Measurements from ENCODE around the gene IFITM2. TPM values are rescaled to one million over a fixed set of nuclear protein-coding genes. Genes with fewer than 3 reads are reported as not detected.
"Not testable (repeated sequence)": the region's sequence is repeated elsewhere in the genome, so short reads cannot be mapped to it uniquely, and the experiment has no call there.

IFITM2 gene
- total RNA-seq, 1 experiment from 2014 or later, result 31.3 TPM

DNA sequence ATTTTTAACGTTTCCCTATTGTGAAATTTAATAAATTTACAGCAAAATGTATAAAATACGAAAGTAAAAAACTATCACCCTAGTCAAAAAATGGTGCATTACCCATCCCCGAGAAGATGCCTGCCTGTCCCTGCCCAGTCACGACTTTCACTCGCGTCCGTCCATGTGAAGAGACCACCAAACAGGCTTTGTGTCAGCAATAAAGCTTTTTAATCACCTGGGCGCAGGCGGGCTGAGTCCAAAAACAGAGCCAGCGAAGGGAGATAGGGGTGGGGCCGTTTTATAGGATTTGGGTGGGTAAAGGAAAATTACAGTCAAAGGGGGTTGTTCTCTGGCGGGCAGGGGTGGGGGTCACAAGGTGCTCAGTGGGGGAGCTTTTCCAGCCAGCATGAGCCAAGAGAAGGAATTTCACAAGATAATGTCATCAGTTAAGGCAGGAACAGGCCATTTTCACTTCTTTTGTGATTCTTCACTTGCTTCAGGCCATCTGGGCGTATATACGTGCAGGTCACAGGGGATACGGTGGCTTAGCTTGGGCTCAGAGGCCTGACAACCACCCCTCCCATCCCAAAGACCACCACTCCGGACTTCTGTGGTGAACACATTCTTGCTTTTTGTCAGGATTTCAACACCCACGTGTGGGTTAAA lies 26.1 kb downstream of the IFITM2 start:
- DNase-seq (ENCODE audit: low spot score); in situ Hi-C loops (cut with HindIII; ENCODE audit: low sequenced_read_pairs): not testable (repeated sequence)

DNA sequence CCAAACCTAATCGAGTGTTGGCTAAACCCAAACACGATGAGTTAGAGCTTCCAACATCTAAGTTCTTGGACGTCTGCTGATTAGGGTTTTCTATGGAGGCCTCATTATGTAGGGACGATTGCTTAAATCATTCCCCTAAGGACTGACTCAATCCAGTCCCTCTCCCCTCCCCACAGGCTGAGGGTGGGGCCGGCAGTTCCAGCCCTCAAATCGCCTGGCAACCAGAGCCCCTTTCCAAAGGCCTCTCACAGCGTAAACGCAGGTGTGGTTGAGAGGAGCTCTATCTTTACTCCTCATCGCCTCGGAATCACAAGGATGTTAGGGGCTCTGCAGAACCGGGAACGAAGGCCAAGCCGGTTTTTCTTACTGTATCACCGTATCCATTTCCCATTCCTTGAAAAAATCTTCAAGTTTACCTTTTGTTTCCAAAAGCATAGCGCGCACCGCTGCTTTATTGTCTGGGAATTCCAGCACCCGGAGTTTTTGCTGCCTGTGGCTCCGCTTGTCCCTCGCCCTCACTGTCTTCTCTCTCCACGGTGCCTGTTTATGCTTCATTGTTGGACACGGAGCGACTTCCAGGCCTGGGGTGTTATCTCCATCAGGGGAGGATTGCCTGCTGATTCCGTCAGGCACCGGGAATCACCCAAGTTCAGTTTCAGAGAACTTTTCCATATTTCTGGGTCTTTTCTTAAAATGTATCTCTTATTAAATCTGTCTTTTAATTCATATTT lies 26.8 kb downstream of the IFITM2 start:
- in situ Hi-C loops (cut with HindIII; ENCODE audit: low sequenced_read_pairs), result no loop called here
- no peak for DNase-seq (ENCODE audit: low spot score)

DNA sequence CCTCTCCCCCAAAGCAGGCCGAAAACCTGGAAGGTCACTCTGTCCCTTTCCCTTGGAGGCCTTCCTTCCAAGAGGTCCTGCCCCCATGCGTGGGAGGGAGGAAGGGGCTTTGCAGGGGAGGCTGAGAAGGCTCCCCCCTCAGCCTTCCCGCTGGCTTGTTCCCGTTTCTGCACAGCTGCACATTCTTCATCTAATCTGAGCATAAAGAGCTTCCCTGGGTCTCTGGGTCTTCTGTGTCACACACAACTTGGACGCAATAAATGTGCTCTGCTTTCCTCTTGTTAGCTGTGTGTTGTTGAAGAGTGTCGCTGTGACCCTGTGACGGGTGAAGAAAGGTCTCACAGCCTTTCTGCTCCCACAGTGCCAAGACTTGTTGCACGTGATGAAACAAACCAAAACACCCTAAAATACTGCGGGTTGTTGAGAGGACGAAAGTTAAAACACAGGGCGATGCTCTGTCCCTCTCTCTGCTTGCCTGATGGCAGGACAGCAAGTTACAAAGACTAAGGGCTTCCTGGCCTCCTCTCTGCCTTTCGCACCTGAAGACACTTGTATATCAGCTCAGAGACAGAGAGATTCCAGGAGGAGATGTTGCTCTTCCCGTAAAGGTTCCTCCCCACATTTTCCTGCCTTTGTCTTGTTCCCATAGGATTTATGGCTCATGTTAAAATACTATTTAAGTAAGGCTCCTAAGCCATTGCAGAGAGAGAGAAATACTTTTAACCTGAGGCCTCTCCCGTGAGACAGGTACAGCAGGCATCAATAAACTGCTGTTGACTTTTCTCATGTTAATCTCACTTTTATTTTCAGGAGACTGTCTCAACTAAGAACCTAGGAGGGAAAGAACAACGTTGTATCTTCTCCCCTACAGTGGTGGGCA lies 28.4 kb downstream of the IFITM2 start:
- in situ Hi-C loops (cut with HindIII; ENCODE audit: low sequenced_read_pairs), result no loop called here
- no peak for DNase-seq (ENCODE audit: low spot score)

DNA sequence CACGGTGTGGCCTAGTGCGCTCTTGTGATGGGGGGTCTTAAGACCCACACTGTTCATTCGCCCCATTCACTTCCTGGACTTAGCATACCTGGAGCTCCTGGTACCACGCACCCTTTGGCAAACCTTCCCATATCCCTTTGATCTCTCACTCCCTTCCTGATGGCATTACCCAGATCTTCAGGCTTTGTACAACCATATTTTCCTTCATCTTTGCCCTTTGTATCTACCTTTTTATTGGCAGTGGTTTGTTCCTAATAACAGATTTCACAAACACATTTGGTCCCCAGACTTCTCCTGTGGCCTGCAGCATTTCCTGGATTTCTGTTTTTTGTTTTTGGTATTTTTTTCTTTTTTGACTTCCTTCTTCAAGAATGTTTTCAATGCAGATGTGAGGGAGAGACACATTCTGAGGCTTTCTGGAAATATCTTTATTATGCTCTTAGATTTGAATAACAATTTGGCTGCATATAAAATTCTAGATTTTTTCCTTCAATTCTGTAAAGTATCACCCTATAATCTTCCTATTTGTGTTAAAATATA lies 29.1 kb downstream of the IFITM2 start:
- in situ Hi-C loops (cut with HindIII; ENCODE audit: low sequenced_read_pairs), result no loop called here
- DNase-seq (ENCODE audit: low spot score), result no peak

DNA sequence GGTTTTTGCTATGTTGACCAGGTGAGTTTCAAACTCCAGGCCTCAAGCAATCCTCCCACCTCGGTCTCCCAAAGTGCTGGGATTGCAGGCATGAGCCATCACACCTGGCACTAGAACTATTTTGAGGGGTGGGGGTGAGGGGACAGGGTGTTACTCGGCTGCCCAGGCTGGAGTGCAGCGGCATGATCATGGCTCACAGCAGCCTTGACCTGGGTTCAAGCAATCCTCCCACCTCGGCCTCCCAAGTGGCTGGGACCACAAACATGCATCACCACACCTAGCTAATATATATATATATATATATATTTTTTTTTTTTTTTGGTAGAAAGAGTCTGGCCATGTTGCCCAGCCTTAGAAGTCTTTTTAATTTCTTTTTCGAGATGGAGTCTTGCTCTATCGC lies 30.1 kb downstream of the IFITM2 start:
- in situ Hi-C loops (cut with HindIII; ENCODE audit: low sequenced_read_pairs), result no loop called here
- DNase-seq (ENCODE audit: low spot score), result no peak

DNA sequence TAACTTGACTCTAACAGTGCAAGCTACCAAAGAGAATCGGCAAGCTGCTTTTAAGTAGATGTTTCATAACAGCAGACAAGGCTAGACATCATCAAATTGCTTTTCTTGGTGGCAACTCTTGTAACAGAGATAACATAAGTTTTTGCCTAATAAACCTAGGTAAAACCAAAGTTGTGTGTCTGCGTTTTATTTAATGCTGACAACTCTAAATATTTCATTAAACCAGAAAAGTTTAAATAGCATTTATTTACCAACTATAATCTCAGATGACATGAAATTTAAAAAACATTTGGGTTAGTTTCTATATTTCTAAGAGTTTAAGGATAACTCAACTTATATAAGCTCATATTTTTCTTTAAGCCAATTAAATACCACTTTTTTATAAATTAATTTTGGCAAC lies 32.3 kb downstream of the IFITM2 start:
- DNase-seq (ENCODE audit: low spot score), result no peak
- in situ Hi-C loops (cut with HindIII; ENCODE audit: low sequenced_read_pairs), result no loop called here

DNA sequence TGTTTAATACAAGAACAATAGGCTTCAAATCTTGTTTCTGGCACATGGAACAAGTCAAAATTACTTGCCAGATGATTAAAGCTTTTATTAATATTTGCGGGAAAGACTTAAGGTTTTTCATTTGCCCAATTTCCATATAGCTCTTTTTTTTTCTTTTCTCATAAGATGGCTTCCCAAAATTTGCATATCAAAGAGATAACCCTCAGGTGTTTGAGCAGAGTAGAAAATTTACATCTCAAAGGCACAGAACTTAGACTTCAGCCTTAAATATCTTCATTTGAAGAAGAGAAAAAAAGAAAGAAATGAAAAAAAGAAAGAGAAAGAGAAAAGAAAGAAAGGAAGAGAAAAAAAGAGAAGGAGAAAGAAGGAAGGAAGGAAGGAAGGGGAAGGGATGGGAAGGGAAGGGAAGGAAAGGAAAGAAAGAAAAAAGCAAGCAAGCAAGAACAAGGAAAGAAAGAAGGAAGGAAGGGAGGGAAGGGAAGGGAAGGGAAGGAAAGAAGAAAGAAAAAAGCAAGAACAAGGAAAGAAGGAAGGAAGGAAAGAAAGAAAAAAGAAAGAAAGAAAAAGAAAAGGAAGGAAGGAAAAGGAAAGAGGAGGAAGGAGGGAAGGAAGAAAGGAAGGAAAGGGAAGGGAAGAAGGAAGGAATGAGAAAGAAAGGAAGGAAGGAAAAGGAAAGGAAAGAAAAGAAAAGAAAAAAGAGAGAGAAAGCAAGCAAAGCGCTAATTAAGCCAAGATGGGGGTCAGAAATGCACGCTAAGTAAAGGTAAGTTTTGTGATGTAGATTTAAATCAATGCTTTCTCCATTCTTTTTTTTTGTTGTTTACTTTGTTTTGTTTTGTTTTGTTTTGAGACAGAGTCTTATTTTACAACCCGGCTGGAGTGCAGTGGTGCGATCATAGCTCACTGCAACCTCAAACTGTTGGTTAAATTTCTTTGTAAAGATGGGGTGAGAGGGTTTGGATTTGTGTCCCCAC lies 33.2 kb downstream of the IFITM2 start:
- in situ Hi-C loops (cut with HindIII; ENCODE audit: low sequenced_read_pairs), result no loop called here
- no peak for DNase-seq (ENCODE audit: low spot score)

DNA sequence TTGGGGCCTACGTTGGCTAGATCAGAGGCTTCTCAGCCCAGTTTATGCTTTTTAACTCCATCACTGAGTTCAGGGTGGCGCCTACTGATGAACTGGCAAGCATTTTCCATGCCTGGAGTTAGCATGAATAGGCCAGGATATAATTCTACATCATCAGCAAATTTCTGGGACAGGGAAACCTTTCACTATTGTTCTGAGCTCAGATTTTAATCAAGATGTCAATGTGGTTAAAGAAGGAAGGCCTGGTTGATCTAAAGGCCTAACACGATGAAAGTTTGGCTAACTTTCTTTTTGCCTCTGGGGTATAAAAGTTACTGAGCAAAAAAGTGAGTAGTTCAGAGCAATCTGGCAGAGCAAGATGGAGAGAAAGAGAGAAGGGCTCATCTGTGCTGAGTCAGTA lies 34.7 kb downstream of the IFITM2 start:
- in situ Hi-C loops (cut with HindIII; ENCODE audit: low sequenced_read_pairs), result no loop called here

DNA sequence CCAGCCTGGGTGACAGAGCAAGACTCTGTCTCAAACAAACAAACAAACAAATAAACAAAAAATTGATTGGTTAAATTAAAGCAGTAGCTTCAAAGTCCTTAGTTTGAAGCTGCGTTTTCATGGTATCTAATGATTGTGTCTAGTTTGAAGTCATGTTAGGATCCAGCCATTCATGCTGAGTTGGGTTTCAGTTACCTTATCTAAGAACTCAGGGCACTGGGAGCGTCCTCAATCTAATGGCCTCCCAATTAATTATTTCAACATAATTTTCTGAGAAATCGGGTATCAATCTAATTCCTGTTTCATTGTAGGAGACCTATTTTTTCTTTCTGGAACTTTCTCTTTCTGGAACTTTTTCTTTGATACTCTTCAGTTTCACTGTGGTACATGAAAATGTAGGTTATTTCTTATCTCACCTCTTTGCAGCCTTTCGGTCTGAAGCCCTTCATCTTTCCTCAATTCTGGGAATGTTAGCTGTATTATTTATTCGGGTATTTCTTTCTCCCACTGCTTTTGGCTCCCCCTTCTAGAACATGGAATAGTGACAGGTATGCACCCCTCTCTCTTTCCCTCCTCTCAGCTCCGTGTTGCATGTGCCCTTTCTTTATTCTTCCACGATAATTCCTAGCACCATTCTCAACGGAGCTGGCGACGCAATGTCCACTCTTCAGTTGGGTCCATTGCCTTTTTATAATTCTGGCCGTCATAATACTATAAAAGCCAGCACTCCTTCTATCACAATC lies 37.4 kb downstream of the IFITM2 start:
- in situ Hi-C loops (cut with HindIII; ENCODE audit: low sequenced_read_pairs), result no loop called here
- no peak for DNase-seq (ENCODE audit: low spot score)

More for the DNA sequence above, 34.7 kb downstream of the IFITM2 start:
- DNase-seq (ENCODE audit: low spot score), result no peak

DNA sequence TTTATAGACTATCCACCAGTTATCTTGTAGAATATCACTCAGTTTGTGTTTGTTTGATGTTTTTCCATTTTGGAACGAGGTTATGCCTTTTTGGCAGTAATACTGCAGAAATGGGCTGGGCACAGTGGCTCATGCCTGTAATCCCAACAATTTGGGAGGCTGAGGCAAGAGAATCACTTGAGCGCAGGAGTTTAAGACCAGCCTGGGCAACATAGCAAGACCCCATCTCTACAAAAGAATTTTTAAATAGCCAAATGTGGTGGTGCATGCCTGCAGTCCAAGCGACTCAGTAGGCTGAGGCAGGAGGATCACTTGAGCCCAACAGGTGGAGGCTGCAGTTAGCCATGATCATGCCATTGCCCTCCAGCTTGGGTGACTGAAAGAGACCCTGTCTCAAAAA lies 38.9 kb downstream of the IFITM2 start:
- no peak for DNase-seq (ENCODE audit: low spot score)
- in situ Hi-C loops (cut with HindIII; ENCODE audit: low sequenced_read_pairs), result no loop called here

DNA sequence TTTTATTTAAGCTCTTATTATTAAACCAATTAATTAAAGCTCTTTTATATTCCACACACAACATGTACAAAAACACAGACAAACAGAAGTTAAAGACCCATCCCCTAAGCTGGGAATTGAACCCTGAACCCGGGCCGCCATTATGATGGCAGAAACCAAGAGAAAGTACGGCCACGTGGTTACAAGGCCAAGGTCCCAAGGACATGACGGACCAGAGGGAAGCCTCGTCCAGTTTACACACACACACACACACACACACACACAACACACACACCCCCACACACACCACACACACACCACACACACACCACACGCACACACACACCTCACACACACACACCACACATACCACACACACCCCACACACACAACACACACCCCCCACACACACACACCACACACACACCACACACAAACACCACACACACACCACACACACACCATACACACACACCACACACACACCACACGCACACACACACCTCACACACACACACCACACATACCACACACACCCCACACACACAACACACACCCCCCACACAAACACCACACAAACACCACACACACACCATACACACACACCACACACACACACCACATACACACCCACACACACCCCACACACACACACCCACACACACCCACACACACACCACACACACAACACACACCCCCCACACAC lies 41.8 kb downstream of the IFITM2 start:
- in situ Hi-C loops (cut with HindIII; ENCODE audit: low sequenced_read_pairs); DNase-seq (ENCODE audit: low spot score): not testable (repeated sequence)

DNA sequence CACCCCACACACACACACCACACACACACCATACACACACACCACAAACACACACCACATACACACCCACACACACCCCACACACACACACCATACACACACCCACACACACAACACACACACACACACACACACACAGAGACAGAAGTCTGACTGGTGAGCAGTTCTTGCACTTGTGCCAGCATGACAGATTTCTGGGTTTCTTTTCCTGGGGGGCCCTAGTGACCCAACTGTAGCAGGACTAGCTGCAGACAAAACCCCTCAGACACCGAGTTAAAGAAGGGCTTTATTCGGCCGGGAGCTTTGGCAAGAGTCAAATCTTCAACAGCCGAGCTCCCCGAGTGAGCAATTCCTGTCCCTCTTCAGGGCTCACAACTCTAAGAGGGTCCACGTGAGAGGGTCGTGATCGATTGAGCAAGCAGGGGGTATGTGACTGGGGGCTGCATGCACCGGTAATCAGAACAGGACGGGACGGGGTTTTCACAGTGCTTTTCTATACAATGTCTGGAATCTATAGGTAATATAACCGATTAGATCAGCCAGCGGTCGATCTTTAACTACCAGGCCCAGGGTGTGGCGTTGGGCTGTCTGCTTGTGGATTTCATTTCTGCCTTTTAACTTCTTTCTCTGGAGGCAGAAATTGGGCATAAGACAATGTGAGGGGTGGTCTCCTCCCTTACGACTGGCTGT lies 42.6 kb downstream of the IFITM2 start:
- in situ Hi-C loops (cut with HindIII; ENCODE audit: low sequenced_read_pairs); DNase-seq (ENCODE audit: low spot score): not testable (repeated sequence)

DNA sequence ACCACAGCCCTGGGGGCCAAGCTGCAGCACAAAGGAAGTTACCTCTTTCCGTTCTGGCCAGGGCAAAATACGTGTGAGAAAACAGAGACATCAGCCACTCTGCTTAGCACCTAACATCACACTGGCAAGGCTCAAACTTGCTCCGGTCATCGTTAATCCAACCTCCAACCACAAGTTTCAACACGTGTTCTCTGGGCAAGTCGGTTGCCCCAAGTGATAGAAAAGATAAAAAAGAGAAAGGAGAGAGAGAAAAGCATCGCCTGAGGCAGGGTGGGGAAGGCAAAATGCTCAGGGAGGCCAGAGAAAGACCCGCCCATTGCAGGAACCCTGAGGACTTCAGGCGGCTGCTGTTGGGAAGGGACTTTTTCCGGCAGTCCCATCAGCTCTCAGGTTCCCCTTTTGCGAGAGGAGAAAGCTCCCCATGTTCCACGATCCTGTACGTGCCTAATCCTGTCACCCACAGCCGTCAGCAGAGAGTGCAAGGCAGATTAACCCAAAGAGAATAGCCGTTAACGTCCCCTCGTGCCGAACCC lies 43.2 kb downstream of the IFITM2 start:
- in situ Hi-C loops (cut with HindIII; ENCODE audit: low sequenced_read_pairs), result no loop called here

DNA sequence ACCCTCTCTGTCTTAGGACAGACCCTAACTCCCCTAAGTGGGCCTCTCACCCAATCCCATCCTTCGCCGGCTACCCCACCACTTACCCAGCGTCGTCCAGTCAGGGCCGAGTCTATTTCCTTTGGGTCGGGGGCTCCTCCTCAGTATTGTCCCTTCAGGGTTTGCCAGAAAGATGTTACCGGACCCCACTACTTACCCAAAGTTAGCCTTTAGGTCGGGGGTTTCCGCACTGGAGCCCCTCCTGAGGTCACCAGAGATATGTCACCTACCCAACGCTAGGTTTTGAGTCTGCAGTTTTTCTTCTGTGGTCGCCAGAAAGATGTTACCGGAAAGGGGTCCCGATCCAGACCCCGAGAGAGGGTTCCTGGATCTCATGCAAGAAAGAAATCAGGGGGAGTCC lies 43.8 kb downstream of the IFITM2 start:
- no peak for DNase-seq (ENCODE audit: low spot score)
- in situ Hi-C loops (cut with HindIII; ENCODE audit: low sequenced_read_pairs), result no loop called here

More for the DNA sequence above, 43.2 kb downstream of the IFITM2 start:
- DNase-seq (ENCODE audit: low spot score), result no peak

DNA sequence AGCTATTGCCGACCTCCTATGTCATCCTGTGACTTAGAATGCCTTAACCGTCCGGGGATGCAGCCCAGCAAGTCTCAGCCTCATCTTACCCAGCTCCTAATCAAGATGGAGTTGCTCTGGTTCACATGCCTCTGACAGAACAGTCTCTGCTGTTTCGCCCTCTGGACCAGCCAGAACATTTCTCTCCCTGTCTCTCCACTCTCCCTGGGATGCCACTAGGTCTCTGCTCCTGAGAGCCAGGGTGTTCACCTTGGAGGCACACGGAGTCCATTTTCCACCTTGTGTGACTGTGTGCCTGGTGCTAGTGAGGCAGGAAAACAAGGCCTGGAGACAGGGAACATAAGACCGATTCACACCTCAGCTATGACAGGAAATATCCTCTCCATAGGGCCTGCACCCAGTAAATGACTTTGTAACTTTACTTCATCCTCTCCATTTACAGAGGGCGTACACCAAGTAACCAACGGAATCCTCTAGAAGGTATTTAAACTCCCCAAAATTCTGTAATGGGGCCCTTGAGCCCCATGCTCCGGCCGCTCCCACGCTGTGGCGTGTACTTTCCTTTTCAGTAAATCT lies 44.9 kb downstream of the IFITM2 start:
- in situ Hi-C loops (cut with HindIII; ENCODE audit: low sequenced_read_pairs), result no loop called here
- no peak for DNase-seq (ENCODE audit: low spot score)

DNA sequence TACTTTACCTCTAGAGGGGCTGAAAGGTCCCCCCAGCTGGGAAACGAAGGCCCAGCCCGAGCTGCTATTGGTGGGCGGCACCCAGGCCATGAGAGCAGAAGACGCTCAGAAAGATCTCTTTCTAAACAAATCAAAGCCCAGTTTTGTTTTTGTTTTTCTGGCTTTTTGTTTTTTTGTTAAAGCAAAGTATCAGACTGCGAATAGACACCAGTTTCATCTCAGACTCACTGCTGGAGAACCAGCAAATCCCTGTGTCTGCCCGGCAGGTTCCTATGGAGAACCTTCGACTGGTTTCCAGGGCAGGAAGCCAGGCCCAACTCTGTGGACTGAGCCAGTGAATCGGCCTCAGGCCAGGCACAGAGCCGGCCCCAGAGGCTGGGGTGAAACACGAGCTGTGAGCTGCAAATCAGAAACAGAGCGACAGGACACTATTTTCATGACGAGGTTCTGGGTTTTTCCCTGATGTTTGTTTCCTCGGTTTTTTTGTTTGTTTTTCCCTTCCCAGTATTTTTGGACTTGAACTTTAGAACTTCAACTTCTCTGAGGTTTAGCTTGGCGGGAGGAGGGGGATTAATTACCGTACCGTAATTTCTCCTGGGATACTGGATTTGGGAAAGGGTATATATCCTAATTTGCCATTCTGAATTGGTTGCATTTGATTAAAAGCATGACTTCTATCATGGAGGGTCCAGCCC lies 45.7 kb downstream of the IFITM2 start:
- in situ Hi-C loops (cut with HindIII; ENCODE audit: low sequenced_read_pairs), result no loop called here
- DNase-seq (ENCODE audit: low spot score), result no peak
